ENCODE results near the gene SATB1.

The SATB1 gene

GRCh38 chr3:18378218-18378617 lies 46.9 kb downstream of the SATB1 start:
- Mint-ChIP-seq H3K27ac (peak overlapping the region; percentile 41), H3K4me3 (no peak overlapping the region), H3K36me3 (ENCODE audit: low read depth) (peaks cover 76% of the 10 kb centered on the region), H3K9me3 (no peaks in the 10 kb centered on the region), H3K4me1 (ENCODE audit: low read depth) (peaks cover 74% of the 10 kb centered on the region), H3K27me3 (ENCODE audit: low read depth) (no peaks in the 10 kb centered on the region)
- no peak for DNase-seq (ENCODE audit: low spot score)

GRCh38 chr3:18376682-18377081 lies 48.5 kb downstream of the SATB1 start:
- no peak overlapping the region for H3K27ac Mint-ChIP-seq
- no peaks in the 10 kb centered on the region for H3K9me3 Mint-ChIP-seq
- H3K27me3 Mint-ChIP-seq (ENCODE audit: low read depth), result no peaks in the 10 kb centered on the region
- peaks cover 81% of the 10 kb centered on the region for H3K36me3 Mint-ChIP-seq (ENCODE audit: low read depth)
- DNase-seq (ENCODE audit: low spot score), result no peak
- peaks cover 77% of the 10 kb centered on the region for H3K4me1 Mint-ChIP-seq (ENCODE audit: low read depth)
- no peak overlapping the region for H3K4me3 Mint-ChIP-seq

GRCh38 chr3:18372786-18373405 lies 52.2 kb downstream of the SATB1 start:
- Mint-ChIP-seq H3K4me3 (peak overlapping the region; percentile 73), H3K36me3 (ENCODE audit: low read depth) (peaks cover 85% of the 10 kb centered on the region), H3K4me1 (ENCODE audit: low read depth) (peaks cover 81% of the 10 kb centered on the region), H3K27me3 (ENCODE audit: low read depth) (no peaks in the 10 kb centered on the region), H3K27ac (peak overlapping the region; percentile 87), H3K9me3 (no peaks in the 10 kb centered on the region)
- no peak for DNase-seq (ENCODE audit: low spot score)

- peak overlapping the region; percentile 71 for H3K4me3 Mint-ChIP-seq
- peaks cover 81% of the 10 kb centered on the region for H3K36me3 Mint-ChIP-seq (ENCODE audit: low read depth)
- DNase-seq (ENCODE audit: low spot score), result no peak
- no peaks in the 10 kb centered on the region for H3K9me3 Mint-ChIP-seq
- H3K4me1 Mint-ChIP-seq (ENCODE audit: low read depth), result peaks cover 79% of the 10 kb centered on the region
- H3K27ac Mint-ChIP-seq, result peak overlapping the region; percentile 64
- H3K27me3 Mint-ChIP-seq (ENCODE audit: low read depth), result no peaks in the 10 kb centered on the region
These were observed 54.5 kb downstream of the SATB1 start for GRCh38 chr3:18370672-18371071.

- DNase-seq (ENCODE audit: low spot score), result no peak
- Mint-ChIP-seq H3K9me3 (no peaks in the 10 kb centered on the region), H3K36me3 (ENCODE audit: low read depth) (peaks cover 79% of the 10 kb centered on the region), H3K4me3 (peak overlapping the region; percentile 71), H3K27ac (peak overlapping the region; percentile 69), H3K27me3 (ENCODE audit: low read depth) (no peaks in the 10 kb centered on the region), H3K4me1 (ENCODE audit: low read depth) (peaks cover 75% of the 10 kb centered on the region)
These were observed 55.5 kb downstream of the SATB1 start for GRCh38 chr3:18369551-18370185.

- no peaks in the 10 kb centered on the region for H3K9me3 Mint-ChIP-seq
- peaks cover 70% of the 10 kb centered on the region for H3K36me3 Mint-ChIP-seq (ENCODE audit: low read depth)
- H3K4me3 Mint-ChIP-seq, result no peak overlapping the region
- DNase-seq (ENCODE audit: low spot score), result no peak
- no peaks in the 10 kb centered on the region for H3K27me3 Mint-ChIP-seq (ENCODE audit: low read depth)
- H3K4me1 Mint-ChIP-seq (ENCODE audit: low read depth), result peaks cover 55% of the 10 kb centered on the region
- no peak overlapping the region for H3K27ac Mint-ChIP-seq
These were observed 58.9 kb downstream of the SATB1 start for GRCh38 chr3:18366258-18366657.

- no peak overlapping the region for H3K27ac Mint-ChIP-seq
- H3K4me3 Mint-ChIP-seq, result no peak overlapping the region
- DNase-seq (ENCODE audit: low spot score), result no peak
- peaks cover 75% of the 10 kb centered on the region for H3K36me3 Mint-ChIP-seq (ENCODE audit: low read depth)
- H3K27me3 Mint-ChIP-seq (ENCODE audit: low read depth), result no peaks in the 10 kb centered on the region
- no peaks in the 10 kb centered on the region for H3K9me3 Mint-ChIP-seq
- H3K4me1 Mint-ChIP-seq (ENCODE audit: low read depth), result peaks cover 44% of the 10 kb centered on the region
These were observed 61.8 kb downstream of the SATB1 start for GRCh38 chr3:18363338-18363737.

- no peak for DNase-seq (ENCODE audit: low spot score)
- H3K27me3 Mint-ChIP-seq (ENCODE audit: low read depth), result no peaks in the 10 kb centered on the region
- peaks cover 58% of the 10 kb centered on the region for H3K36me3 Mint-ChIP-seq (ENCODE audit: low read depth)
- peak overlapping the region; percentile 11 for H3K27ac Mint-ChIP-seq
- H3K4me3 Mint-ChIP-seq, result no peak overlapping the region
- peaks cover 25% of the 10 kb centered on the region for H3K4me1 Mint-ChIP-seq (ENCODE audit: low read depth)
- H3K9me3 Mint-ChIP-seq, result no peaks in the 10 kb centered on the region
These were observed 67.4 kb downstream of the SATB1 start for GRCh38 chr3:18357747-18358146.

- H3K27ac Mint-ChIP-seq, result no peak overlapping the region
- DNase-seq (ENCODE audit: low spot score), result no peak
- H3K9me3 Mint-ChIP-seq, result no peaks in the 10 kb centered on the region
- peaks cover 22% of the 10 kb centered on the region for H3K4me1 Mint-ChIP-seq (ENCODE audit: low read depth)
- peaks cover 61% of the 10 kb centered on the region for H3K36me3 Mint-ChIP-seq (ENCODE audit: low read depth)
- H3K27me3 Mint-ChIP-seq (ENCODE audit: low read depth), result no peaks in the 10 kb centered on the region
- no peak overlapping the region for H3K4me3 Mint-ChIP-seq
These were observed 69.3 kb downstream of the SATB1 start for GRCh38 chr3:18355832-18356231.

GRCh38 chr3:18354701-18355100 lies 70.4 kb downstream of the SATB1 start:
- H3K9me3 Mint-ChIP-seq, result no peaks in the 10 kb centered on the region
- DNase-seq (ENCODE audit: low spot score), result no peak
- H3K27ac Mint-ChIP-seq, result no peak overlapping the region
- peaks cover 60% of the 10 kb centered on the region for H3K36me3 Mint-ChIP-seq (ENCODE audit: low read depth)
- H3K4me1 Mint-ChIP-seq (ENCODE audit: low read depth), result peaks cover 15% of the 10 kb centered on the region
- no peaks in the 10 kb centered on the region for H3K27me3 Mint-ChIP-seq (ENCODE audit: low read depth)
- no peak overlapping the region for H3K4me3 Mint-ChIP-seq

- Mint-ChIP-seq H3K9me3 (no peaks in the 10 kb centered on the region), H3K36me3 (ENCODE audit: low read depth) (peaks cover 65% of the 10 kb centered on the region), H3K27ac (peak overlapping the region; percentile 3), H3K27me3 (ENCODE audit: low read depth) (no peaks in the 10 kb centered on the region), H3K4me1 (ENCODE audit: low read depth) (peaks cover 14% of the 10 kb centered on the region), H3K4me3 (no peak overlapping the region)
- DNase-seq (ENCODE audit: low spot score), result no peak
These were observed 73.1 kb downstream of the SATB1 start for GRCh38 chr3:18351823-18352744.

- Mint-ChIP-seq H3K27me3 (ENCODE audit: low read depth) (no peaks in the 10 kb centered on the region), H3K4me1 (ENCODE audit: low read depth) (peaks cover 14% of the 10 kb centered on the region), H3K4me3 (no peak overlapping the region), H3K27ac (no peak overlapping the region), H3K36me3 (ENCODE audit: low read depth) (peaks cover 66% of the 10 kb centered on the region), H3K9me3 (no peaks in the 10 kb centered on the region)
- DNase-seq (ENCODE audit: low spot score), result no peak
These were observed 74.0 kb downstream of the SATB1 start for GRCh38 chr3:18351069-18351628.

GRCh38 chr3:18349197-18349798 lies 75.8 kb downstream of the SATB1 start:
- Mint-ChIP-seq H3K9me3 (no peaks in the 10 kb centered on the region), H3K36me3 (ENCODE audit: low read depth) (peaks cover 57% of the 10 kb centered on the region), H3K27me3 (ENCODE audit: low read depth) (no peaks in the 10 kb centered on the region), H3K4me3 (no peak overlapping the region), H3K4me1 (ENCODE audit: low read depth) (peaks cover 15% of the 10 kb centered on the region), H3K27ac (peak overlapping the region; percentile 53)
- no peak for DNase-seq (ENCODE audit: low spot score)
